ENCODE measurements around the gene CRACR2A. TPM values are rescaled to one million over a fixed set of nuclear protein-coding genes. Genes with fewer than 3 reads are reported as not detected.
A peak's percentile ranks its signal among the peaks of the same experiment; 100 is the strongest.

Gene CRACR2A
- total RNA-seq, 1 donor, result 9.5 TPM

DNA sequence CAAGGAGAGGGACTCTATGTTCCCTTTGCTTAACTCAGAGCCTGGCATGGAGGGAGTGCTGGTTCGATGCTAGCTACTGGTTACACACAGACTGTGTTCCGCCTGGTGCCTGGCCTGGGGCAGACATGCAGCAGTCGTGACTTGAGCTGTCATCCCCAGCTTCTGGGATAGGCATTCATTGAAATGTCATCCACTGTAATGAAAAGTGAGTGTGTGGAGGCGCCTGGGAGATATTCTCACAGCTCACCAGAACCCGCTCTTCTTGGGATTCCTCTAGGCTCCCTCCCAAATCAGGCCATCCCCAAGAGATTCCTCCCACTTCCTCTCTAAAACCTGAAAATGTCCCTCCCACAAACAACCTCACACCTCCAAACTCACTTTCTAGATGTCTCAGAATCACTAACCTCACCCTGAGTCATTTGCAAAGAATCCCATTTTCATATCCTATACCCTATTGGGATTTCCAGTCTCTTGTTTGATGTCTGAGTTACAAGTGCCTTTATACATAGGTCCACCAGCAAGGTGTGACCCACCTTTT, 82.8 kb downstream of the CRACR2A start:
- H3K4me3 ChIP-seq (ENCODE audit: low read depth, low read length), result no peak overlapping the region
- no peak for DNase-seq (ENCODE audit: low read depth)
- TF ChIP-seq, protein P1, sequence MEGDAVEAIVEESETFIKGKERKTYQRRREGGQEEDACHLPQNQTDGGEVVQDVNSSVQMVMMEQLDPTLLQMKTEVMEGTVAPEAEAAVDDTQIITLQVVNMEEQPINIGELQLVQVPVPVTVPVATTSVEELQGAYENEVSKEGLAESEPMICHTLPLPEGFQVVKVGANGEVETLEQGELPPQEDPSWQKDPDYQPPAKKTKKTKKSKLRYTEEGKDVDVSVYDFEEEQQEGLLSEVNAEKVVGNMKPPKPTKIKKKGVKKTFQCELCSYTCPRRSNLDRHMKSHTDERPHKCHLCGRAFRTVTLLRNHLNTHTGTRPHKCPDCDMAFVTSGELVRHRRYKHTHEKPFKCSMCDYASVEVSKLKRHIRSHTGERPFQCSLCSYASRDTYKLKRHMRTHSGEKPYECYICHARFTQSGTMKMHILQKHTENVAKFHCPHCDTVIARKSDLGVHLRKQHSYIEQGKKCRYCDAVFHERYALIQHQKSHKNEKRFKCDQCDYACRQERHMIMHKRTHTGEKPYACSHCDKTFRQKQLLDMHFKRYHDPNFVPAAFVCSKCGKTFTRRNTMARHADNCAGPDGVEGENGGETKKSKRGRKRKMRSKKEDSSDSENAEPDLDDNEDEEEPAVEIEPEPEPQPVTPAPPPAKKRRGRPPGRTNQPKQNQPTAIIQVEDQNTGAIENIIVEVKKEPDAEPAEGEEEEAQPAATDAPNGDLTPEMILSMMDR (IDR thresholded peaks at IDR 0.05; ENCODE audit: insufficient read depth, low read depth, low read length), result no peak

GRCh38 chr12:3669594-3669993, 83.3 kb downstream of the CRACR2A start:
- DNase-seq (ENCODE audit: low read depth), result no peak
- H3K4me3 ChIP-seq (ENCODE audit: low read depth, low read length), result no peak overlapping the region
- TF ChIP-seq, protein P1 (IDR thresholded peaks at IDR 0.05; ENCODE audit: insufficient read depth, low read depth, low read length), result no peak

DNA sequence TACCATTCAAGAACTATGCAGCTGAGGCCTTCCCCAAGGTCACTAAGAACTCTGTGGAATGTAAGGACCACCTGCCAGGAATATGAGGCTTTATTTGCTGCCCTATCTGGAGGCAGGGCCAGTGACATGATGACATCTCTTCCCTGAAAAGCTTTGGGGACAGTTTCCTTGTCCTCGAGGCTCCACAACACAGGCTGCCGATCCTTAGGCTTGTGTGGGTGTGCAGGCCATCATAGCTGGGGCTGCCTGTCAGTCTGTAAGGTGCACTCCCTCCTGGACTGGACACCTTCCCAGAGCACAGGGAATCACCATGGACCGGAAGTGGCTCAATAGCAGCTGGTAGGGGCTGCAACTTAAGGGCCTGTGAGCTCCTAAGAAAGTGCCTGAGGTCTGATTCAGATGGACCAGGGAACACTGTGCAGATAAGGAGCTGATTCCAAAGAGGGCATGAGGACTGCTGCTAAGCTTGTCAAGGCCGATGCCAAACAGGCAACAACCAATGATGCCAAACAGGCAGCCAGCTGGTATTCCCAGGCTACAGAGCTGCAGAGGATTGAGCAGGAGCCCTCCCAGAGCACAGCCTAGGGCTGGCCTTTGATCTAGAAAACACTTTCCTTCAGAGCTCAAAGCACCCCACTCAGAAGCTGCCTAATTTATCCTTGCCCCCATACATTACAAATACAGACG, 84.3 kb downstream of the CRACR2A start:
- TF ChIP-seq, protein P1 (IDR thresholded peaks at IDR 0.05; ENCODE audit: insufficient read depth, low read depth, low read length), result no peak
- H3K4me3 ChIP-seq (ENCODE audit: low read depth, low read length), result no peak overlapping the region
- no peak for DNase-seq (ENCODE audit: low read depth)

GRCh38 chr12:3667485-3667884, 85.4 kb downstream of the CRACR2A start:
- TF ChIP-seq, protein P1 (IDR thresholded peaks at IDR 0.05; ENCODE audit: insufficient read depth, low read depth, low read length), result no peak
- H3K4me3 ChIP-seq (ENCODE audit: low read depth, low read length), result no peak overlapping the region
- DNase-seq (ENCODE audit: low read depth), result no peak

- no peak for DNase-seq (ENCODE audit: low read depth)
- TF ChIP-seq, protein P1 (IDR thresholded peaks at IDR 0.05; ENCODE audit: insufficient read depth, low read depth, low read length), result no peak
- no peak overlapping the region for H3K4me3 ChIP-seq (ENCODE audit: low read depth, low read length)
Measured at GRCh38 chr12:3666441-3666840, 86.5 kb downstream of the CRACR2A start.

- DNase-seq (ENCODE audit: low read depth), result peak; percentile 43
- no peak overlapping the region for H3K4me3 ChIP-seq (ENCODE audit: low read depth, low read length)
- TF ChIP-seq, protein P1 (IDR thresholded peaks at IDR 0.05; ENCODE audit: insufficient read depth, low read depth, low read length), result no peak
Measured at GRCh38 chr12:3662521-3662921, 90.4 kb downstream of the CRACR2A start.
